Measurements from ENCODE around the gene LMX1A.

Gene LMX1A

DNA sequence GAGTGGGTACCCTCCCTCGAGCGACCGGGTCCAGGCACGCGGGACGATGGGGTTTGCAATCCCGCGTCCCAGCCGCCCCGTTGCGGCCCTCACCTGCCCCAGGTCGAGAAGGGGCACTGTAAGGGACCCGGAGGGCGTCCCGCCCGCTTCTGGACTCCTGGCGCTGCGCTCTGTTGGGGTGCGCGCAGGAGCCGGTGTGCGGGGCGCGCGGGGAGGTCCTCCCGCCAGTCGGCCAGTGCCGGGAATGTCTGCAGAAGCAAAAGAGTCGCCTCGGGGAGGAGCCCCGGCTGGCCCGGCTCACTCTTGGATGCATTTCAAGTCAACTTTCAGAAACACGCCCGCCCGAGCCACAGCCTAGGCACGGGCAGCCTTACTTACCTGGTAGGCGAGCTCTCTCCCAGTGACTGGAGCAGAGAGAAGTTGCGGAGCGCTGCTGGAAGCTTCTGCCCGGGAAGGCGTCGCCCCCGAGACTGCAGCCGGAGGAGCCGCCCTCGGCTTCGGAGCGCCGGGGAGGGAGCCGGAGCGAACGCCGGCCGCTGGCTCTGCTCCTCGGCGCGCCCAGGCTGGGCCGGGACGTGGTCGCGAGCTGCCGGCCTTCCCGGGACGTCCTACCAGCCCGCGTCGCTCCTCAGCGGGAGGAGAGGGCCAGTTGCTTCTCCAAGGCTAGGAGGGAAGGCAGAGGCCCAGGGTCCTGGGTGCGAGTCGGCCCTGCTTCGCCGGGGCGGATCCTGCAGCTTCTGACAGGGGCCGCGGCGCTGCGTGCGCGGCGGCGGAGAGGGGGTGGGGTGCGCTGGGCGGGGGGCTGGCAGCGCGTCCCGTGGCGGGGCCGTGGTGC, at the start of gene LMX1A:
Gene LMX1A, minus strand, starts transcription at position 739 of the 835 bp plus-strand sequence. CDS start 1,156 bp downstream, outside the sequence.
- TF ChIP-seq, protein P1, sequence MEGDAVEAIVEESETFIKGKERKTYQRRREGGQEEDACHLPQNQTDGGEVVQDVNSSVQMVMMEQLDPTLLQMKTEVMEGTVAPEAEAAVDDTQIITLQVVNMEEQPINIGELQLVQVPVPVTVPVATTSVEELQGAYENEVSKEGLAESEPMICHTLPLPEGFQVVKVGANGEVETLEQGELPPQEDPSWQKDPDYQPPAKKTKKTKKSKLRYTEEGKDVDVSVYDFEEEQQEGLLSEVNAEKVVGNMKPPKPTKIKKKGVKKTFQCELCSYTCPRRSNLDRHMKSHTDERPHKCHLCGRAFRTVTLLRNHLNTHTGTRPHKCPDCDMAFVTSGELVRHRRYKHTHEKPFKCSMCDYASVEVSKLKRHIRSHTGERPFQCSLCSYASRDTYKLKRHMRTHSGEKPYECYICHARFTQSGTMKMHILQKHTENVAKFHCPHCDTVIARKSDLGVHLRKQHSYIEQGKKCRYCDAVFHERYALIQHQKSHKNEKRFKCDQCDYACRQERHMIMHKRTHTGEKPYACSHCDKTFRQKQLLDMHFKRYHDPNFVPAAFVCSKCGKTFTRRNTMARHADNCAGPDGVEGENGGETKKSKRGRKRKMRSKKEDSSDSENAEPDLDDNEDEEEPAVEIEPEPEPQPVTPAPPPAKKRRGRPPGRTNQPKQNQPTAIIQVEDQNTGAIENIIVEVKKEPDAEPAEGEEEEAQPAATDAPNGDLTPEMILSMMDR (conservative IDR thresholded peaks at IDR 0.05): no peak
- peak within 1 kb of the TSS; percentile 61; the same call in 1 of the 2 replicates for H3K27ac ChIP-seq

DNA sequence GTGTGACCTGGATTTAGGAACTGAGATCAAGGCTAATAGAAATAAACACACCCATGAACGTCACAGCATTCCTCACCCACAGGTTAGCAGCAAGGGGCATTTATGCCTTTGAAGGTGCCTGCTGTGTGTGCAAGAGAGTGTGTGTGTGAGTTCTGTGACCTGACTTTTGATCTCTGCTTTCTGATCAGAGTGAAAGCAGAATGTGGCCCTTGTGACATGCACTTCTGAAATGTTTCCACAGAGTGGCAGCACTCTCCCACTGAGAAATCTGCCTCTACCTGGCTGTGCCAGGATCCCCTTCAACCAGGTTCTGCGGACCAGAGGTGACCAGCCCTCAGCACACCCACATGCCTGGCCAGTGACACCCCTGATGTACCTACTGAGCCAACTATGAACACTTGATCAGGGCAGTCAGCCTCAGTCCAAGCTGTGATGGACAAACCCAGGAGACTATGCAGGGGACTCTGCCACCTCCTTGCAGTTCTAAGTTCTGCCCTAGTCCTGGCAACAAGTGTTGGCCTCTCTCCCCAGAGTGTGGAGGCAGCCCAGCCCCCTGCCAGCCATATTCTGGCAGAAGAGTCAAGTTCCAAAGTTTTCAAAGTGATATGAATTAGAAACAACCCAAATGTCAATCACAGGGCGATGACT, 47.4 kb upstream of the LMX1A start:
- no peak overlapping the region for H3K27ac ChIP-seq
- TF ChIP-seq, protein P1 (conservative IDR thresholded peaks at IDR 0.05): peak; percentile 90

DNA sequence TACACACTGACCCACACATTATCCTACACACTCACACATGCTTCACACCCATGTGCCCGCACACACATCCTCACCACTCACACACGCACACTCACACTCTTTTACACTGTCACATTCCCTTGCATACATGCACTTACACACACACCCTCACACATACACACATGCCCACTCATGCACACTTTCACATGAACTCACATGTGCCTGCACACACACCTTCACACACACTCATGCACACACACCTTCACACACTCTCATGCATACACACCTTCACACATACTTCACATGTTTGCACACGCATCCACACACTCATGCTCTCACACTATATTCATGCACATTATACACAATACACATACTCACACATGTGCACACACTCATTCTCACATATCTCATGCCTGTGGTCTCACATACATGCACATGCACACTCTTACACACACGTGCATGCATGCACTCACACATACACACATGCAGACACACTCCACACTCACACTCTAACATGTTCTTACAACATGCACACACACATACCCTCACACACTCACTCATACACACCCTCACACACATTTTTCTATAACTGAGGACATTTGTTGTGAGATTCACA, 46.1 kb upstream of the LMX1A start:
- H3K27ac ChIP-seq: no peak overlapping the region
- TF ChIP-seq, protein P1 (conservative IDR thresholded peaks at IDR 0.05): no peak

- H3K27ac ChIP-seq: no peak overlapping the region
- TF ChIP-seq, protein P1 (conservative IDR thresholded peaks at IDR 0.05): no peak
Measured at GRCh38 chr1:165397944-165398343, 41.4 kb upstream of the LMX1A start.

GRCh38 chr1:165395901-165396300, 39.4 kb upstream of the LMX1A start:
- H3K27ac ChIP-seq: no peak overlapping the region
- TF ChIP-seq, protein P1 (conservative IDR thresholded peaks at IDR 0.05): no peak

DNA sequence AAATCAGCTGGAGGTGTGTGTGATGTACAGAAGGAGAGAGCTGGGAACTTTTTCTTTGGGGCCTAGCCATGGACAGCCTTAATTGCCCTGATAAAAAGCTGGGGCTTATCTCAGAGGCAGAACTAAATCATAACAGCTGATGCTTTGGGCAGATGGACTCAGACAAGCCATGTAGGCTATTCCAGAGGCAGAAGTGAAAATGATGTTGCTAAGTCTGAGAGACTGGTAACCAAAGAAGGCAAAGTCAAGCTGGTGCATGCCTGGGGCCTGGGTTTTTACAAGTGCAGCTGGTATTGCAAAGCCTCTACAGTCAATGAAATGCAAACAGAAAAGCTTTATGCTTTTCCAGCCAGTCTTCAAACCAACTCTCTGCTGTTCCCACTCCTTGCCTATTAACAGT, 39.0 kb upstream of the LMX1A start:
- TF ChIP-seq, protein P1 (conservative IDR thresholded peaks at IDR 0.05): no peak
- no peak overlapping the region for H3K27ac ChIP-seq
